Neural progenitor cell (in vitro differentiated cells): Measurements from ENCODE around the gene JAKMIP3. TPM values are rescaled to one million over a fixed set of nuclear protein-coding genes. Genes with fewer than 3 reads are reported as not detected.

Experiments
- DNase-seq: peaks from one replicate; pipeline ENCODE4 v3.0.0-alpha.2; 2016; ENCODE audit warnings: low spot score
- H2AFZ ChIP-seq: fragments of 200-600 bp; sonication (generic); replicated peaks from 2 replicates; pipeline ENCODE4 v1.6.1; 2016; ENCODE audit warnings: antibody characterized with exemption
- H3F3A ChIP-seq: fragments of 200-600 bp; sonication (generic); 2 replicates; pipeline ENCODE4 v1.6.1; 2016; ENCODE audit warnings: antibody characterized with exemption, low read depth
- H3K27ac ChIP-seq: fragments of 200-600 bp; sonication (generic); 2 replicates; pipeline ENCODE4 v1.5.1; 2016; ENCODE audit warnings: mild to moderate bottlenecking
- H3K27me3 ChIP-seq: fragments of 200-600 bp; sonication (generic); 2 replicates; pipeline ENCODE4 v1.6.1; 2016; ENCODE audit warnings: mild to moderate bottlenecking, moderate library complexity
- H3K36me3 ChIP-seq: fragments of 200-600 bp; sonication (generic); 2 replicates; pipeline ENCODE4 v1.5.1; 2016
- H3K4me1 ChIP-seq: fragments of 200-600 bp; sonication (generic); 2 replicates; pipeline ENCODE4 v1.6.1; 2016; ENCODE audit warnings: mixed run types
- H3K4me2 ChIP-seq: fragments of 200-600 bp; sonication (generic); 2 replicates; pipeline ENCODE4 v1.6.1; 2016
- H3K4me3 ChIP-seq: fragments of 200-600 bp; sonication (generic); 2 replicates; pipeline ENCODE4 v1.5.1; 2016
- H3K79me2 ChIP-seq: fragments of 200-600 bp; sonication (generic); 2 replicates; pipeline ENCODE4 v1.6.1; 2016; ENCODE audit warnings: low read depth
- H3K9ac ChIP-seq: fragments of 200-600 bp; sonication (generic); 2 replicates; pipeline ENCODE4 v1.6.1; 2016
- H3K9me3 ChIP-seq: fragments of 200-600 bp; sonication (generic); 2 replicates; pipeline ENCODE4 v1.5.1; 2016; ENCODE audit warnings: low read depth
- H4K20me1 ChIP-seq: fragments of 200-600 bp; sonication (generic); 2 replicates; pipeline ENCODE4 v1.6.1; 2016; ENCODE audit warnings: low read depth
- H3K27ac Mint-ChIP-seq: 3 replicates; pipeline ENCODE4 v1.8.0; 2021; ENCODE audit warnings: mixed read lengths
- H3K27me3 Mint-ChIP-seq: 2 replicates; pipeline ENCODE4 v1.8.0; 2022; ENCODE audit warnings: low read depth, mild to moderate bottlenecking, inconsistent platforms, moderate library complexity, mixed read lengths; ENCODE audit not compliant: insufficient read depth
- H3K36me3 Mint-ChIP-seq: 3 replicates; pipeline ENCODE4 v1.8.0; 2021; ENCODE audit warnings: mixed read lengths
- H3K4me1 Mint-ChIP-seq: 3 replicates; pipeline ENCODE4 v1.8.0; 2021; ENCODE audit warnings: mixed read lengths
- H3K4me3 Mint-ChIP-seq: 3 replicates; pipeline ENCODE4 v1.8.0; 2021; ENCODE audit warnings: mild to moderate bottlenecking, moderate library complexity, mixed read lengths
- H3K9me3 Mint-ChIP-seq: 3 replicates; pipeline ENCODE4 v1.8.0; 2020; ENCODE audit warnings: mixed read lengths
- EZH2 ChIP-seq: fragments of 200-600 bp; sonication (generic); IDR thresholded peaks from 2 replicates; pipeline ENCODE4 v1.6.1; 2017; ENCODE audit warnings: antibody characterized with exemption, mild to moderate bottlenecking, moderate library complexity
- EZH2phosphoT487 ChIP-seq: fragments of 200-600 bp; sonication (generic); IDR thresholded peaks from 2 replicates; pipeline ENCODE4 v1.6.1; 2017; ENCODE audit warnings: antibody characterized with exemption
- total RNA-seq: library from RNA; depleted of rRNA; stranded (reverse); fragments of >200 nt; gene quantifications from 2 replicates; pipeline ENCODE4 v1.2.3, GENCODE V29; 2015; ENCODE audit warnings: low replicate concordance
- TF ChIP-seq, protein P1 (sequence below): fragments of 200-600 bp; sonication (generic); IDR thresholded peaks from 2 replicates; pipeline ENCODE4 v1.5.1; 2017; ENCODE audit warnings: antibody characterized with exemption, mild to moderate bottlenecking

Gene JAKMIP3
- total RNA-seq, 1 donor from 2014 or later, result 0.37 TPM

DNA sequence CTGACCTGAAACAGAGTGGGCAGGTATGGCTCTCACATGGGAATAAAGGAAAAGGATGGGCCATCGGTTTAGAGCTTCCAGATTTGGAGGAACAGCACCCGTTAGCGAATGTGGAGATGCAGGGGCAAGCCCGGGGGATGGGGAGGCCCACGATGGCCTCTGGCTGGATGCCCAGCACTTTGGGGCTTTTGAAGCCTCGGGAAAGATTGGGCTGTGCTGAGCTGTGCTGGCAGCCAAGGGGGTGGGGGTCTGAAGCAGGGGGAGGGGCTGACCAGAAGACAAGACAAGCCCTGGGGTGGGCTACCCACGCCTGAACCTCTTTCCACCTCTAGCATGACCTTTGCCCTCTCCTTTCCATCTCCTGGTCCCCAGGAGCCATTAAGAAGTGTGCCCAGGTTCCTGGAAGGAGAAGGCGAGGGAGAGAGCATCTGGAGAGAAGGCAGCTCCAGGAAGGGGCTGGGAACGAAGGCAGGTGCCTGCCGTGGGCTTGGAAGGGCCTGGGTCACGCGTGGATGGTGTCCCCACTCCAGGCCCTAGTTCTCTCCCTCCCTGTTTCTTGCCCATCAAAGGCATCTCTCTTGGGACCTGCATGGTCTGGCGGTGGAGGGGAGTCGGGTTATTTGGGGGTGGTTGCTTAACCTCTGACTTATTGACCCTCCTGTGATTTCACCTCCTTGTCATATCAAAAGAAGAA lies 39.7 kb downstream of the JAKMIP3 start:
- no peak overlapping the region for H3K4me2 ChIP-seq
- Mint-ChIP-seq H3K27me3 (peaks cover 7% of the 10 kb centered on the region), H3K4me1 (no peaks in the 10 kb centered on the region), H3K36me3 (no peaks in the 10 kb centered on the region), H3K27ac (no peak overlapping the region), H3K9me3 (no peaks in the 10 kb centered on the region), H3K4me3 (no peak overlapping the region)
- no peaks in the 10 kb centered on the region for H3F3A ChIP-seq
- H3K79me2 ChIP-seq, result no peaks in the 10 kb centered on the region
- no peaks in the 10 kb centered on the region for H3K9me3 ChIP-seq
- no peak overlapping the region for H3K4me3 ChIP-seq
- H3K27me3 ChIP-seq, result no peaks in the 10 kb centered on the region
- H3K4me1 ChIP-seq, result no peaks in the 10 kb centered on the region
- no peak overlapping the region for H3K9ac ChIP-seq
- no peaks in the 10 kb centered on the region for H3K36me3 ChIP-seq
- TF ChIP-seq EZH2, result no peak
- TF ChIP-seq, protein P1, sequence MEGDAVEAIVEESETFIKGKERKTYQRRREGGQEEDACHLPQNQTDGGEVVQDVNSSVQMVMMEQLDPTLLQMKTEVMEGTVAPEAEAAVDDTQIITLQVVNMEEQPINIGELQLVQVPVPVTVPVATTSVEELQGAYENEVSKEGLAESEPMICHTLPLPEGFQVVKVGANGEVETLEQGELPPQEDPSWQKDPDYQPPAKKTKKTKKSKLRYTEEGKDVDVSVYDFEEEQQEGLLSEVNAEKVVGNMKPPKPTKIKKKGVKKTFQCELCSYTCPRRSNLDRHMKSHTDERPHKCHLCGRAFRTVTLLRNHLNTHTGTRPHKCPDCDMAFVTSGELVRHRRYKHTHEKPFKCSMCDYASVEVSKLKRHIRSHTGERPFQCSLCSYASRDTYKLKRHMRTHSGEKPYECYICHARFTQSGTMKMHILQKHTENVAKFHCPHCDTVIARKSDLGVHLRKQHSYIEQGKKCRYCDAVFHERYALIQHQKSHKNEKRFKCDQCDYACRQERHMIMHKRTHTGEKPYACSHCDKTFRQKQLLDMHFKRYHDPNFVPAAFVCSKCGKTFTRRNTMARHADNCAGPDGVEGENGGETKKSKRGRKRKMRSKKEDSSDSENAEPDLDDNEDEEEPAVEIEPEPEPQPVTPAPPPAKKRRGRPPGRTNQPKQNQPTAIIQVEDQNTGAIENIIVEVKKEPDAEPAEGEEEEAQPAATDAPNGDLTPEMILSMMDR, result no peak
- TF ChIP-seq EZH2phosphoT487, result no peak
- no peak overlapping the region for H2AFZ ChIP-seq
- H4K20me1 ChIP-seq, result no peaks in the 10 kb centered on the region
- DNase-seq, result no peak
- H3K27ac ChIP-seq, result no peak overlapping the region

DNA sequence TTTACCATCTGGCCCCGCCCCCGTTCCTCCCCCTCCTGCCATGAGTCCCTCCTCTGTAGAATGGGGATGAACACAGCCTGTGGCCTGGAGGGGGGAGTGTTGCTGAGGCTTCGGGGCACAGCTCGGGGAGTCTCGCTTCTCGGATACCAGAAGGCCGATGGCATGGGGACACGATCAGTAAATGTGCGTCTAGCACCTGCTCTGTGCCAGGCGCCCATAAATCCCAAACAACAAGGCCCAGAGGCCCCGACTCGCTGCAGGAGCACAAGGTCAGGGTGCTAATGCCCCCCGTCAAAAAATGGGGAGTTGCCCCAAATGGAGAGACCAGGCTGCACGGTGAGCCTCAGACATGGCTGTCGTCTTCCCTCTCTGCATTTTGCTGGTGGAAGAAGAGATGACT lies 40.7 kb downstream of the JAKMIP3 start:
- H3K4me1 ChIP-seq, result no peaks in the 10 kb centered on the region
- H3F3A ChIP-seq, result no peaks in the 10 kb centered on the region
- H2AFZ ChIP-seq, result no peak overlapping the region
- no peak for DNase-seq
- no peak overlapping the region for H3K9ac ChIP-seq
- H3K79me2 ChIP-seq, result no peaks in the 10 kb centered on the region
- no peak overlapping the region for H3K27ac Mint-ChIP-seq
- H4K20me1 ChIP-seq, result no peaks in the 10 kb centered on the region
- no peak overlapping the region for H3K4me3 ChIP-seq
- H3K27me3 Mint-ChIP-seq, result peaks cover 7% of the 10 kb centered on the region
- no peak overlapping the region for H3K4me2 ChIP-seq
- no peaks in the 10 kb centered on the region for H3K4me1 Mint-ChIP-seq
- no peaks in the 10 kb centered on the region for H3K9me3 Mint-ChIP-seq
- TF ChIP-seq, protein P1, result no peak
- no peak for TF ChIP-seq EZH2
- no peak for TF ChIP-seq EZH2phosphoT487
- no peak overlapping the region for H3K4me3 Mint-ChIP-seq
- H3K36me3 Mint-ChIP-seq, result no peaks in the 10 kb centered on the region
- H3K36me3 ChIP-seq, result no peaks in the 10 kb centered on the region
- no peaks in the 10 kb centered on the region for H3K27me3 ChIP-seq
- H3K9me3 ChIP-seq, result no peaks in the 10 kb centered on the region
- no peak overlapping the region for H3K27ac ChIP-seq

GRCh38 chr10:132107186-132107948 lies 41.6 kb downstream of the JAKMIP3 start:
- Mint-ChIP-seq H3K9me3 (no peaks in the 10 kb centered on the region), H3K27me3 (peaks cover 9% of the 10 kb centered on the region), H3K4me3 (no peak overlapping the region), H3K36me3 (no peaks in the 10 kb centered on the region), H3K4me1 (no peaks in the 10 kb centered on the region), H3K27ac (no peak overlapping the region)
- Histone ChIP-seq H3K36me3 (no peaks in the 10 kb centered on the region), H3K4me1 (no peaks in the 10 kb centered on the region), H3K4me2 (no peak overlapping the region), H3F3A (no peaks in the 10 kb centered on the region), H3K9me3 (no peaks in the 10 kb centered on the region), H2AFZ (no peak overlapping the region), H3K9ac (no peak overlapping the region), H3K79me2 (no peaks in the 10 kb centered on the region), H3K27me3 (no peaks in the 10 kb centered on the region), H3K27ac (no peak overlapping the region), H4K20me1 (no peaks in the 10 kb centered on the region), H3K4me3 (no peak overlapping the region)
- TF ChIP-seq EZH2phosphoT487 (no peak), EZH2 (no peak)
- TF ChIP-seq, protein P1, result no peak
- DNase-seq, result no peak
